ENCODE measurements around the gene CXCL6.

CXCL6 gene

GRCh38 chr4:73836373-73837279, at the start of gene CXCL6:
Gene CXCL6, plus strand, starts transcription at chr4:73836678. Its CDS starts 73 bp downstream, at chr4:73836751.
- no peak for DNase-seq

- no peak for DNase-seq
Observed at GRCh38 chr4:73788411-73788810, 48.1 kb upstream of the CXCL6 start.

- no peak for DNase-seq
Observed at GRCh38 chr4:73798842-73799241, 37.6 kb upstream of the CXCL6 start.

- DNase-seq: no peak
Observed at GRCh38 chr4:73800206-73800605, 36.3 kb upstream of the CXCL6 start.

GRCh38 chr4:73801692-73802091, 34.8 kb upstream of the CXCL6 start:
- DNase-seq: no peak

GRCh38 chr4:73803213-73803612, 33.3 kb upstream of the CXCL6 start:
- DNase-seq: no peak

GRCh38 chr4:73810191-73810590, 26.3 kb upstream of the CXCL6 start:
- no peak for DNase-seq

GRCh38 chr4:73811841-73812240, 24.6 kb upstream of the CXCL6 start:
- no peak for DNase-seq

- no peak for DNase-seq
Observed at GRCh38 chr4:73814679-73815078, 21.8 kb upstream of the CXCL6 start.

GRCh38 chr4:73815145-73815544, 21.3 kb upstream of the CXCL6 start:
- no peak for DNase-seq

GRCh38 chr4:73816814-73817213, 19.7 kb upstream of the CXCL6 start:
- no peak for DNase-seq

- DNase-seq: no peak
Observed at GRCh38 chr4:73817341-73817740, 19.1 kb upstream of the CXCL6 start.

GRCh38 chr4:73821325-73821724, 15.2 kb upstream of the CXCL6 start:
- DNase-seq: no peak

GRCh38 chr4:73822389-73822788, 14.1 kb upstream of the CXCL6 start:
- DNase-seq: no peak

GRCh38 chr4:73822812-73823504, 13.5 kb upstream of the CXCL6 start:
- DNase-seq: no peak

- no peak for DNase-seq
Observed at GRCh38 chr4:73823760-73824159, 12.7 kb upstream of the CXCL6 start.

GRCh38 chr4:73828956-73829355, 7.5 kb upstream of the CXCL6 start:
- no peak for DNase-seq

- DNase-seq: no peak
Observed at GRCh38 chr4:73831569-73831968, 4.9 kb upstream of the CXCL6 start.

GRCh38 chr4:73832651-73833237, 3.7 kb upstream of the CXCL6 start:
- DNase-seq: no peak

- no peak for DNase-seq
Observed at GRCh38 chr4:73839071-73839470, 2.6 kb downstream of the CXCL6 start.

- no peak for DNase-seq
Observed at GRCh38 chr4:73839715-73840114, 3.2 kb downstream of the CXCL6 start.

- DNase-seq: no peak
Observed at GRCh38 chr4:73841243-73841925, 4.9 kb downstream of the CXCL6 start.

GRCh38 chr4:73842696-73843095, 6.2 kb downstream of the CXCL6 start:
- DNase-seq: no peak
